Measurements from ENCODE around the gene SETD4.

Gene SETD4

DNA sequence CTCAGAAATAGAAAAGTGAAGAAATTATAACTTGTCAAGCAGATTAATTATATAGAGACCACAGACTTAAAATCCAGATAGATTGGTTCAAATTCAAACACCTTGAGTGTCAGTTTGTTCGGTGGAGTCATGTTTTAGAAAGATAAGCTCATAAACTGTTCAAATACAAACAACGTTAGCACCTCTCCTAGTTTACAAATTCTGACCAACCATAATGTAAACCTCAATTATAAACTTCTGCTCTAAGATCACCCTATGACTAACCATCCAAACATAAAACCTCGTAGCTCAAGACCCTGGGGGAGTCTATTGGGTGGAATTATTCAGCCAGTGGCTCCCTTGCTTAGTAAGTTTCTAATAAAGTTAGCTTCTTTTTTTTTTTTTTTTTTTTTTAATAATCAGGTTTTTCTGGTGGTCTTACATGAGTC, 21.9 kb upstream of the SETD4 start:
- H2AK5ac ChIP-seq (ENCODE audit: low read length, severe bottlenecking): no peak overlapping the region
- no peak overlapping the region for H4K8ac ChIP-seq (ENCODE audit: low read length)
- H3K9me3 ChIP-seq (ENCODE audit: control insufficient read depth, low read length): no peaks in the 10 kb centered on the region
- H3K4me3 ChIP-seq (ENCODE audit: insufficient read depth in 1 of 2, low read depth in 1 of 2, low read length in 2 of 2): no peak overlapping the region
- H3K4me2 ChIP-seq (ENCODE audit: low read length, poor library complexity, severe bottlenecking): no peak overlapping the region
- WGBS: 35% methylated on average over 2 of the region's 3 CpGs
- H4K91ac ChIP-seq (ENCODE audit: low read length): no peak overlapping the region
- no peak overlapping the region for H2BK5ac ChIP-seq (ENCODE audit: low read depth, low read length, poor library complexity, severe bottlenecking)
- H2BK15ac ChIP-seq (ENCODE audit: low read depth, poor library complexity, severe bottlenecking): no peak overlapping the region
- no peak overlapping the region for H3K23ac ChIP-seq (ENCODE audit: low read length in 2 of 2)
- no peak overlapping the region for H2AFZ ChIP-seq (ENCODE audit: low read depth, low read length)
- H3K18ac ChIP-seq (ENCODE audit: low read depth in 1 of 2, low read length in 2 of 2): no peak overlapping the region
- DNase-seq: peak; percentile 40
- no peak overlapping the region for H3K14ac ChIP-seq (ENCODE audit: low read length in 2 of 2)
- H2BK120ac ChIP-seq (ENCODE audit: low read depth, low read length): no peak overlapping the region
- no peaks in the 10 kb centered on the region for H3K27me3 ChIP-seq (ENCODE audit: control insufficient read depth in 1 of 2, insufficient read depth in 1 of 2, low read length in 2 of 2)
- H3K27ac ChIP-seq (ENCODE audit: low read length, poor library complexity, severe bottlenecking): no peak overlapping the region
- H3K4ac ChIP-seq (ENCODE audit: low read depth in 1 of 2, low read length in 2 of 2): no peak overlapping the region
- no peaks in the 10 kb centered on the region for H3K36me3 ChIP-seq (ENCODE audit: control insufficient read depth in 1 of 2, insufficient read depth in 2 of 2, low read depth in 1 of 2, low read length in 2 of 2)
- no peak overlapping the region for H2BK12ac ChIP-seq (ENCODE audit: low read length in 2 of 2)
- H3K9ac ChIP-seq (ENCODE audit: low read length): no peak overlapping the region
- H3K4me1 ChIP-seq (ENCODE audit: control insufficient read depth, insufficient read depth, low read depth, low read length): no peaks in the 10 kb centered on the region
- no peaks in the 10 kb centered on the region for H3K79me1 ChIP-seq (replicated peaks; ENCODE audit: low read length, poor library complexity, severe bottlenecking)

DNA sequence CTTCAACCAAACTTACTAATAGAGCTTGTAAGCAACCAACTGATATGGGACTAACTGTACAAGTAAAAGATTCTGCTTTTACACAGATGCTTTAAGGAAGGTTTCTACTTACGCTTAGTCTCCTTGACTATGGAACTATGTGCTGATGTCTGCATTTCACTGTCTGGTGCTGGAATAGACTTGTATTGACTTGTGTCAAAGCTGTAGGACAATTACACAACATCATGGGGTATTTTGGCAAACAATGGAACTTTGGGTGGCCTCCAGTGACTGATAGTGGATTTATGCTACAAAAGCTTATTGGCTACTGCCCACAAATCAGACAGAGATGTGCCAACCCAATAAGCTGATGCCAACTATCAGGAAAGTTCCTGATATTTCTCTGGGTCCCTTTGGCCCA, 20.1 kb upstream of the SETD4 start:
- H2AK5ac ChIP-seq (ENCODE audit: low read length, severe bottlenecking): no peak overlapping the region
- DNase-seq: no peak
- no peak overlapping the region for H3K9ac ChIP-seq (ENCODE audit: low read length)
- no peaks in the 10 kb centered on the region for H3K79me1 ChIP-seq (replicated peaks; ENCODE audit: low read length, poor library complexity, severe bottlenecking)
- H3K23ac ChIP-seq (ENCODE audit: low read length in 2 of 2): no peak overlapping the region
- H2AFZ ChIP-seq (ENCODE audit: low read depth, low read length): no peak overlapping the region
- H2BK15ac ChIP-seq (ENCODE audit: low read depth, poor library complexity, severe bottlenecking): no peak overlapping the region
- H3K27ac ChIP-seq (ENCODE audit: low read length, poor library complexity, severe bottlenecking): no peak overlapping the region
- H4K8ac ChIP-seq (ENCODE audit: low read length): no peak overlapping the region
- H3K4me3 ChIP-seq (ENCODE audit: insufficient read depth in 1 of 2, low read depth in 1 of 2, low read length in 2 of 2): no peak overlapping the region
- H3K36me3 ChIP-seq (ENCODE audit: control insufficient read depth in 1 of 2, insufficient read depth in 2 of 2, low read depth in 1 of 2, low read length in 2 of 2): no peaks in the 10 kb centered on the region
- no peak overlapping the region for H3K18ac ChIP-seq (ENCODE audit: low read depth in 1 of 2, low read length in 2 of 2)
- no peak overlapping the region for H2BK12ac ChIP-seq (ENCODE audit: low read length in 2 of 2)
- no peak overlapping the region for H4K91ac ChIP-seq (ENCODE audit: low read length)
- H2BK120ac ChIP-seq (ENCODE audit: low read depth, low read length): no peak overlapping the region
- 100% methylated on average over 1 of the region's 1 CpG for WGBS
- H3K4ac ChIP-seq (ENCODE audit: low read depth in 1 of 2, low read length in 2 of 2): no peak overlapping the region
- H3K4me2 ChIP-seq (ENCODE audit: low read length, poor library complexity, severe bottlenecking): no peak overlapping the region
- H3K14ac ChIP-seq (ENCODE audit: low read length in 2 of 2): no peak overlapping the region
- H2BK5ac ChIP-seq (ENCODE audit: low read depth, low read length, poor library complexity, severe bottlenecking): no peak overlapping the region
- H3K9me3 ChIP-seq (ENCODE audit: control insufficient read depth, low read length): no peaks in the 10 kb centered on the region
- H3K27me3 ChIP-seq (ENCODE audit: control insufficient read depth in 1 of 2, insufficient read depth in 1 of 2, low read length in 2 of 2): peaks cover 0 to 2% of the 10 kb centered on the region in 2 experiments
- H3K4me1 ChIP-seq (ENCODE audit: control insufficient read depth, insufficient read depth, low read depth, low read length): no peaks in the 10 kb centered on the region

DNA sequence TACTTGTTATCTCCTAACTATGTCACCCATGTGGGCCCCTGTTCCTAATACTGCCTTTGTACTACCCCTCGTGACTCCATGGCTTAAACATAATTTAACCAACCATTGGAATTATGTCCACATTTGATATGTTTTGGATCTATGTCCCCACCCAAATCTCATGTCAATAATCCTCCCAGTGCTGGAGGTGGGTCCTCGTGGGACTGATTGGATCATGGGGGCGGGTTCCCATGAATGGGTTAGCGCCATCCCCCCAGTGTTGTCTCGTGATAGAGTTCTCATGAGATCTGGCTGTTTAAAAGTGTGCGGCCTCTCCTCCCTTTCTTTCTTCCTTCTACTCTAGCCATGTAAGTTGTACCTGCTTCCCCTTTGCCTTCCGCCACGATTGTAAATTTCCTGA, 19.3 kb upstream of the SETD4 start:
- no peak overlapping the region for H3K14ac ChIP-seq (ENCODE audit: low read length in 2 of 2)
- no peak overlapping the region for H3K18ac ChIP-seq (ENCODE audit: low read depth in 1 of 2, low read length in 2 of 2)
- no peak overlapping the region for H2AFZ ChIP-seq (ENCODE audit: low read depth, low read length)
- H4K8ac ChIP-seq (ENCODE audit: low read length): no peak overlapping the region
- no peak overlapping the region for H2BK5ac ChIP-seq (ENCODE audit: low read depth, low read length, poor library complexity, severe bottlenecking)
- no peak overlapping the region for H3K27ac ChIP-seq (ENCODE audit: low read length, poor library complexity, severe bottlenecking)
- peaks cover 0 to 6% of the 10 kb centered on the region in 2 experiments for H3K36me3 ChIP-seq (ENCODE audit: control insufficient read depth in 1 of 2, insufficient read depth in 2 of 2, low read depth in 1 of 2, low read length in 2 of 2)
- H3K27me3 ChIP-seq (ENCODE audit: control insufficient read depth in 1 of 2, insufficient read depth in 1 of 2, low read length in 2 of 2): peaks cover 0 to 7% of the 10 kb centered on the region in 2 experiments
- no peaks in the 10 kb centered on the region for H3K79me1 ChIP-seq (replicated peaks; ENCODE audit: low read length, poor library complexity, severe bottlenecking)
- no peak overlapping the region for H2BK12ac ChIP-seq (ENCODE audit: low read length in 2 of 2)
- 81% methylated on average over 8 of the region's 8 CpGs for WGBS
- DNase-seq: no peak
- no peaks in the 10 kb centered on the region for H3K4me1 ChIP-seq (ENCODE audit: control insufficient read depth, insufficient read depth, low read depth, low read length)
- H2BK15ac ChIP-seq (ENCODE audit: low read depth, poor library complexity, severe bottlenecking): no peak overlapping the region
- no peak overlapping the region for H3K4me3 ChIP-seq (ENCODE audit: insufficient read depth in 1 of 2, low read depth in 1 of 2, low read length in 2 of 2)
- H3K23ac ChIP-seq (ENCODE audit: low read length in 2 of 2): no peak overlapping the region
- no peak overlapping the region for H3K4me2 ChIP-seq (ENCODE audit: low read length, poor library complexity, severe bottlenecking)
- no peak overlapping the region for H3K4ac ChIP-seq (ENCODE audit: low read depth in 1 of 2, low read length in 2 of 2)
- H3K9me3 ChIP-seq (ENCODE audit: control insufficient read depth, low read length): no peaks in the 10 kb centered on the region
- no peak overlapping the region for H4K91ac ChIP-seq (ENCODE audit: low read length)
- H2AK5ac ChIP-seq (ENCODE audit: low read length, severe bottlenecking): no peak overlapping the region
- H3K9ac ChIP-seq (ENCODE audit: low read length): no peak overlapping the region
- H2BK120ac ChIP-seq (ENCODE audit: low read depth, low read length): no peak overlapping the region

DNA sequence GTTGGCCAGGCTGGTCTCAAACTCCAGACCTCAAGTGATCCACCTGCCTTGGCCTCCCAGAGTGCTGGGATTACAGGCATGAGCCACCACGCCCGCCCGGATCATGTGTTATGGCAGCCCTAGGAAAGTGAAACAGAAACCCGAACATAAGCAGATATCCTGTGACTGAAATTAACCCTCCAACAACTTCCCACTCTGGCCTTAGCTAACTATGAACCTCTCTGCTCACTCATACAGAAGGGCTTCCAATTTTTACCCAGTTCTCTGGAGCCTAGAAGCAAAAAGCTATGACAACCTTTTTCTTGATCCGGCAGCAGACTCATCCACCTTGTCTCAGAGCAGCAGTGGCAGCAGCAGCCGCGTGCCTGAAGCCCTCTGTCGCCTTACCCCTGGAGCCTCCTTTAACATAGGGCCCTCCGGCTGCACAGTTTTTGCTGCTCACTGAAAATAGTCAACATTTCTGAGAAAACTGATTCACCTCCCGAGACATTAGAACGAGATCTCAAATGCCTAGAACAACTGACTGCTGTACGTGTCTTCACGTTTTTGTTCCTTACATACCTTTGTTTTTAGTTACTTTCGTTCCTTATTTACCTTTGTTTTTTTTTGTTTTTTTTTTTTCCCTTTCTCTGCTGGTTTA, 18.8 kb upstream of the SETD4 start:
- Histone ChIP-seq H2AK5ac (ENCODE audit: low read length, severe bottlenecking) (no peak overlapping the region), H3K4me1 (ENCODE audit: control insufficient read depth, insufficient read depth, low read depth, low read length) (no peaks in the 10 kb centered on the region)

More for the DNA sequence above, 18.8 kb upstream of the SETD4 start:
- Histone ChIP-seq H2AFZ (ENCODE audit: low read depth, low read length) (no peak overlapping the region), H2BK5ac (ENCODE audit: low read depth, low read length, poor library complexity, severe bottlenecking) (no peak overlapping the region), H3K4ac (ENCODE audit: low read depth in 1 of 2, low read length in 2 of 2) (no peak overlapping the region), H3K27me3 (ENCODE audit: control insufficient read depth in 1 of 2, insufficient read depth in 1 of 2, low read length in 2 of 2) (peaks cover 0 to 7% of the 10 kb centered on the region in 2 experiments), H2BK12ac (ENCODE audit: low read length in 2 of 2) (no peak overlapping the region), H3K23ac (ENCODE audit: low read length in 2 of 2) (no peak overlapping the region), H3K36me3 (ENCODE audit: control insufficient read depth in 1 of 2, insufficient read depth in 2 of 2, low read depth in 1 of 2, low read length in 2 of 2) (peaks cover 0 to 9% of the 10 kb centered on the region in 2 experiments), H4K8ac (ENCODE audit: low read length) (no peak overlapping the region), H3K14ac (ENCODE audit: low read length in 2 of 2) (no peak overlapping the region), H3K4me3 (ENCODE audit: insufficient read depth in 1 of 2, low read depth in 1 of 2, low read length in 2 of 2) (no peak overlapping the region), H2BK120ac (ENCODE audit: low read depth, low read length) (no peak overlapping the region), H3K4me2 (ENCODE audit: low read length, poor library complexity, severe bottlenecking) (no peak overlapping the region), H3K9ac (ENCODE audit: low read length) (no peak overlapping the region), H4K91ac (ENCODE audit: low read length) (no peak overlapping the region), H3K27ac (ENCODE audit: low read length, poor library complexity, severe bottlenecking) (no peak overlapping the region), H3K9me3 (ENCODE audit: control insufficient read depth, low read length) (no peaks in the 10 kb centered on the region), H2BK15ac (ENCODE audit: low read depth, poor library complexity, severe bottlenecking) (no peak overlapping the region), H3K18ac (ENCODE audit: low read depth in 1 of 2, low read length in 2 of 2) (no peak overlapping the region), H3K79me1 (replicated peaks; ENCODE audit: low read length, poor library complexity, severe bottlenecking) (no peaks in the 10 kb centered on the region)
- DNase-seq: no peak
- 87% methylated on average over 13 of the region's 14 CpGs for WGBS
